CD4-positive, alpha-beta T cell treated with Interleukin-6 for 4 hours (primary cell): ENCODE measurements around the gene OR12D2.
"Not testable (repeated sequence)": the region's sequence is repeated elsewhere in the genome, so short reads cannot be mapped to it uniquely, and the experiment has no call there.

Source experiments
- DNase-seq: peaks from one replicate; pipeline ENCODE4 v3.0.0-alpha.2; 2020; ENCODE audit warnings: mixed read lengths

OR12D2 gene

GRCh38 chr6:29395331-29395730, at the start of gene OR12D2:
Gene OR12D2 (plus strand): TSS chr6:29395631. CDS start chr6:29396700, 1,069 bp downstream.
- no peak for DNase-seq

GRCh38 chr6:29349348-29349747, 46.1 kb upstream of the OR12D2 start:
- not testable (repeated sequence) for DNase-seq

GRCh38 chr6:29354980-29355379, 40.5 kb upstream of the OR12D2 start:
- no peak for DNase-seq

GRCh38 chr6:29355603-29356002, 39.8 kb upstream of the OR12D2 start:
- DNase-seq: no peak

- DNase-seq: no peak
Measured at GRCh38 chr6:29368765-29369164, 26.7 kb upstream of the OR12D2 start, which contains the start of gene OR5V1. Gene OR5V1 (minus strand): TSS chr6:29368865. CDS start chr6:29356195, 12,670 bp downstream.

- DNase-seq: no peak
Measured at GRCh38 chr6:29375191-29375590, 20.2 kb upstream of the OR12D2 start, which contains the start of gene OR12D3. Gene OR12D3 (minus strand): TSS chr6:29375291. CDS start chr6:29375287, 4 bp downstream.

GRCh38 chr6:29376003-29376402, 19.4 kb upstream of the OR12D2 start:
- DNase-seq: no peak

- no peak for DNase-seq
Measured at GRCh38 chr6:29388533-29388932, 6.9 kb upstream of the OR12D2 start.

- no peak for DNase-seq
Measured at GRCh38 chr6:29399525-29399924, 4.1 kb downstream of the OR12D2 start.

- DNase-seq: no peak
Measured at GRCh38 chr6:29403801-29404200, 8.4 kb downstream of the OR12D2 start.

GRCh38 chr6:29414588-29414987, 19.2 kb downstream of the OR12D2 start, which contains the start of gene OR12D1:
Gene OR12D1 (plus strand): TSS chr6:29414928.
- no peak for DNase-seq

- no peak for DNase-seq
Measured at GRCh38 chr6:29419516-29419915, 24.1 kb downstream of the OR12D2 start.

GRCh38 chr6:29424168-29424567, 28.7 kb downstream of the OR12D2 start:
- DNase-seq: no peak

- no peak for DNase-seq
Measured at GRCh38 chr6:29424575-29424974, 29.1 kb downstream of the OR12D2 start.

- DNase-seq: no peak
Measured at GRCh38 chr6:29425075-29425474, 29.6 kb downstream of the OR12D2 start.

GRCh38 chr6:29426654-29427053, 31.2 kb downstream of the OR12D2 start:
- no peak for DNase-seq

GRCh38 chr6:29436730-29437129, 41.3 kb downstream of the OR12D2 start:
- DNase-seq: not testable (repeated sequence)

- no peak for DNase-seq
Measured at GRCh38 chr6:29439006-29439405, 43.6 kb downstream of the OR12D2 start, which contains the start of gene OR10C1. Gene OR10C1 (plus strand): TSS chr6:29439306. CDS start chr6:29440016, 710 bp downstream.

- DNase-seq: no peak
Measured at GRCh38 chr6:29442719-29443118, 47.3 kb downstream of the OR12D2 start.

- not testable (repeated sequence) for DNase-seq
Measured at GRCh38 chr6:29444031-29444430, 48.6 kb downstream of the OR12D2 start.
